HepG2 (cell line): Measurements from ENCODE around the gene FUT6. TPM values are rescaled to one million over a fixed set of nuclear protein-coding genes. Genes with fewer than 3 reads are reported as not detected.

Experiments
- AKAP8 ChIP-seq: sonication (generic); formaldehyde crosslinking; IDR thresholded peaks from 2 replicates; pipeline ENCODE4 v1.5.1; 2020; ENCODE audit warnings: mild to moderate bottlenecking, missing genetic modification reagents
- CENPT ChIP-seq: sonication (generic); formaldehyde crosslinking; IDR thresholded peaks from 2 replicates; pipeline ENCODE4 v1.8.0; 2022; ENCODE audit warnings: low read depth, mild to moderate bottlenecking, moderate library complexity, missing genetic modification reagents
- FOXK2 ChIP-seq: fragments of 450-650 bp; IDR thresholded peaks from 2 replicates; pipeline ENCODE4 v1.6.1; 2016
- HINFP ChIP-seq: sonication (generic); formaldehyde crosslinking; IDR thresholded peaks from 2 replicates; pipeline ENCODE4 v1.4.0; 2020; ENCODE audit warnings: low read depth, mild to moderate bottlenecking, missing genetic modification reagents
- HNRNPUL1 ChIP-seq: fragments of 200-400 bp; formaldehyde crosslinking; IDR thresholded peaks from 2 replicates; pipeline ENCODE4 v1.6.1; 2017; ENCODE audit warnings: low read depth, mild to moderate bottlenecking, low read length, moderate library complexity
- NFATC3 ChIP-seq: sonication (generic); formaldehyde crosslinking; IDR thresholded peaks from 2 replicates; pipeline ENCODE4 v1.5.1; 2020; ENCODE audit warnings: mild to moderate bottlenecking, missing genetic modification reagents
- NKX3-1 ChIP-seq: sonication (generic); formaldehyde crosslinking; IDR thresholded peaks from 2 replicates; pipeline ENCODE4 v1.5.0; 2020; ENCODE audit warnings: missing genetic modification reagents
- NRL ChIP-seq: sonication (generic); formaldehyde crosslinking; IDR thresholded peaks from 2 replicates; pipeline ENCODE4 v1.5.0; 2020; ENCODE audit warnings: missing genetic modification reagents, mild to moderate bottlenecking, moderate library complexity, borderline replicate concordance
- PBX2 ChIP-seq: IDR thresholded peaks from 2 replicates; pipeline ENCODE4 v1.6.1; 2016; ENCODE audit warnings: control low read depth
- RFXANK ChIP-seq: IDR thresholded peaks from 2 replicates; pipeline ENCODE4 v1.6.1; 2016
- SCMH1 ChIP-seq: sonication (generic); formaldehyde crosslinking; IDR thresholded peaks from 2 replicates; pipeline ENCODE4 v1.9.0; 2021; ENCODE audit warnings: missing genetic modification reagents, mild to moderate bottlenecking, borderline replicate concordance
- THAP7 ChIP-seq: sonication (generic); formaldehyde crosslinking; IDR thresholded peaks from 2 replicates; pipeline ENCODE4 v1.8.1; 2023; ENCODE audit warnings: mild to moderate bottlenecking, missing genetic modification reagents
- ZBTB7B ChIP-seq: sonication (generic); formaldehyde crosslinking; IDR thresholded peaks from 2 replicates; pipeline ENCODE4 v1.4.0; 2020; ENCODE audit warnings: missing genetic modification reagents
- ZFP36L1 ChIP-seq: sonication (generic); formaldehyde crosslinking; IDR thresholded peaks from 2 replicates; pipeline ENCODE4 v1.8.0; 2022; ENCODE audit warnings: mild to moderate bottlenecking, missing genetic modification reagents, moderate library complexity
- ZIK1 ChIP-seq: sonication (generic); formaldehyde crosslinking; IDR thresholded peaks from 2 replicates; pipeline ENCODE4 v1.5.0; 2020; ENCODE audit warnings: mild to moderate bottlenecking, low read depth, missing genetic modification reagents, borderline replicate concordance
- ZKSCAN1 ChIP-seq: fragments of 150-350 bp; IDR thresholded peaks from 2 replicates; pipeline ENCODE4 v1.6.1; 2014; ENCODE audit warnings: low read length
- ZMYM2 ChIP-seq: sonication (generic); formaldehyde crosslinking; IDR thresholded peaks from 2 replicates; pipeline ENCODE4 v1.8.0; 2022; ENCODE audit warnings: mild to moderate bottlenecking, missing genetic modification reagents
- ZNF205 ChIP-seq: IDR thresholded peaks from 2 replicates; pipeline ENCODE4 v1.6.1; 2018; ENCODE audit warnings: missing biosample characterization, missing genetic modification reagents
- ZNF460 ChIP-seq: sonication (generic); formaldehyde crosslinking; IDR thresholded peaks from 2 replicates; pipeline ENCODE4 v1.5.1; 2020; ENCODE audit warnings: missing genetic modification reagents, mild to moderate bottlenecking, borderline replicate concordance
- ZNF589 ChIP-seq: sonication (generic); formaldehyde crosslinking; conservative IDR thresholded peaks from 2 replicates; pipeline ENCODE4 v1.8.0; 2022; ENCODE audit warnings: mild to moderate bottlenecking, moderate library complexity, missing genetic modification reagents
- ZNF616 ChIP-seq: sonication (generic); formaldehyde crosslinking; IDR thresholded peaks from 2 replicates; pipeline ENCODE4 v1.5.0; 2020; ENCODE audit warnings: low read depth, mild to moderate bottlenecking, missing genetic modification reagents
- ZNF709 ChIP-seq: sonication (generic); formaldehyde crosslinking; IDR thresholded peaks from 2 replicates; pipeline ENCODE4 v1.5.0; 2020; ENCODE audit warnings: mild to moderate bottlenecking, missing genetic modification reagents
- ZNF772 ChIP-seq: sonication (generic); formaldehyde crosslinking; IDR thresholded peaks from 2 replicates; pipeline ENCODE4 v1.5.0; 2020; ENCODE audit warnings: mild to moderate bottlenecking, missing genetic modification reagents
- ZNF776 ChIP-seq: sonication (generic); formaldehyde crosslinking; IDR thresholded peaks from 2 replicates; pipeline ENCODE4 v1.4.0; 2020; ENCODE audit warnings: mild to moderate bottlenecking, missing genetic modification reagents
- ZZZ3 ChIP-seq: sonication (generic); formaldehyde crosslinking; IDR thresholded peaks from 2 replicates; pipeline ENCODE4 v1.4.0; 2020; ENCODE audit warnings: missing genetic modification reagents, mild to moderate bottlenecking, borderline replicate concordance
- polyA plus RNA-seq, 8 experiments: library from polyadenylated mRNA; depleted of rRNA in 3 of 8; stranded (reverse) in 7 of 8; unstranded in 1 of 8; fragments of >200 nt; fragmentation: Illumina TruSeq in 4 of 8; extraction: Trizol in 4 of 8; gene quantifications; 2 replicates each; pipeline versions ENCODE4 v1.2.1 to v1.2.3, GENCODE V29; 2011 to 2016; ENCODE audit warnings: low read depth in 4 of 8, missing spikeins in 1 of 8, mixed read lengths in 1 of 8; ENCODE audit not compliant: insufficient read depth in 1 of 8
- total RNA-seq, 5 experiments: library from RNA; depleted of rRNA; stranded (reverse); fragments of >200 nt; fragmentation: Illumina TruSeq; extraction: Trizol; gene quantifications; 2 replicates each; pipeline ENCODE4 v1.2.3, GENCODE V29; 2016; ENCODE audit warnings: low read depth in 1 of 5

Gene FUT6
- total and polyA plus RNA-seq, 2 of the 13 experiments (the other 11 are each of a cell fraction or from before 2014, with no cell fraction given) = 8.2 to 27.7 TPM

- TF ChIP-seq PBX2 (CRISPR knock-in tag) = no peak
- peak; percentile 70; the same call in 1 of the 2 replicates for TF ChIP-seq AKAP8 (CRISPR knock-in tag)
- TF ChIP-seq ZNF460 (CRISPR knock-in tag) = peak; percentile 55; the same call in 1 of the 2 replicates
- no peak for TF ChIP-seq HNRNPUL1
- TF ChIP-seq FOXK2 = no peak
- TF ChIP-seq HINFP (CRISPR knock-in tag) = no peak
- 0 out of 2 replicates have a peak, but pooled peaks have one; percentile 20 for TF ChIP-seq ZNF205 (CRISPR knock-in tag)
- peak; percentile 59; the same call in 1 of the 2 replicates for TF ChIP-seq ZNF616
- no peak for TF ChIP-seq ZKSCAN1
- TF ChIP-seq ZFP36L1 (CRISPR knock-in tag) = no peak
- TF ChIP-seq ZNF589 (CRISPR knock-in tag) = peak; percentile 77; the same call in 1 of the 2 replicates
- no peak for TF ChIP-seq THAP7 (CRISPR knock-in tag)
- peak; percentile 90 for TF ChIP-seq ZBTB7B (CRISPR knock-in tag)
- no peak for TF ChIP-seq SCMH1 (CRISPR knock-in tag)
- TF ChIP-seq ZMYM2 (CRISPR knock-in tag) = peak; percentile 50; the same call in 1 of the 2 replicates
- 0 out of 2 replicates have a peak, but pooled peaks have one; percentile 60 for TF ChIP-seq ZNF776 (CRISPR knock-in tag)
- TF ChIP-seq ZZZ3 (CRISPR knock-in tag) = no peak
- TF ChIP-seq ZNF772 (CRISPR knock-in tag) = peak; percentile 84
- TF ChIP-seq ZNF709 (CRISPR knock-in tag) = no peak
- no peak for TF ChIP-seq NFATC3 (CRISPR knock-in tag)
- no peak for TF ChIP-seq NKX3-1 (CRISPR knock-in tag)
- TF ChIP-seq NRL (CRISPR knock-in tag) = peak; percentile 62; the same call in 1 of the 2 replicates
- no peak for TF ChIP-seq RFXANK (CRISPR knock-in tag)
- TF ChIP-seq CENPT = no peak
- TF ChIP-seq ZIK1 (CRISPR knock-in tag) = no peak
These were observed 35.6 kb downstream of the FUT6 start (continued) for GRCh38 chr19:5803752-5804515.
